GM12878 (cell line): ENCODE measurements around the gene ZMIZ1. TPM values are rescaled to one million over a fixed set of nuclear protein-coding genes. Genes with fewer than 3 reads are reported as not detected.

ENCODE experiments used
- ATAC-seq: fragments of 200-7000 bp; cut with Tn5 transposase; 3 replicates; pipeline ENCODE4 v1.9.1; 2020; ENCODE audit warnings: mild to moderate bottlenecking, moderate library complexity
- BruUV-seq: library from RNA; stranded (reverse); fragments of 400-500 nt; replicated peaks from 2 replicates; lab custom pipeline; 2021; lab: Mats Ljungman, UMichigan
- CTCF ChIA-PET: fragments of 300-600 bp; sonication (Branson Sonifier 250); formaldehyde crosslinking; extraction: SDS; loops from one replicate; lab custom pipeline; 2021; ENCODE audit warnings: inconsistent platforms; lab: Yijun Ruan, JAX
- POLR2A ChIA-PET: fragments of 350-600 bp; formaldehyde crosslinking; extraction: SDS; loops from one replicate; lab custom pipeline; 2021; ENCODE audit warnings: inconsistent platforms; lab: Charles Lee
- RAD21 ChIA-PET: fragments of 300-600 bp; sonication (Branson Sonifier 250); formaldehyde crosslinking; loops from one replicate; lab custom pipeline; 2023; ENCODE audit warnings: antibody characterized with exemption; ENCODE audit not compliant: unreplicated experiment; lab: Charles Lee
- SMC1A ChIA-PET: fragments of 300-600 bp; sonication (Branson Sonifier 250); formaldehyde crosslinking; loops from one replicate; lab custom pipeline; 2023; ENCODE audit not compliant: unreplicated experiment, uncharacterized antibody; lab: Charles Lee
- DNase-seq: peaks from one replicate; pipeline ENCODE4 v3.0.0-alpha.2; 2011; ENCODE audit warnings: low read depth, low spot score
- FAIRE-seq: peaks from 3 replicates; lab custom pipeline; 2011; peaks lifted over from hg19 to GRCh38; lab: Jason Lieb, UNC
- H2AFZ ChIP-seq: 2 replicates; pipeline ENCODE4 v1.6.0; 2011; ENCODE audit warnings: low read depth, low read length, control low read depth; ENCODE audit not compliant: control insufficient read depth
- H3K27ac ChIP-seq: 2 replicates; pipeline ENCODE4 v1.5.1; 2011; ENCODE audit warnings: control low read depth; ENCODE audit not compliant: control insufficient read depth, insufficient read depth
- H3K27me3 ChIP-seq, 2 experiments: replicated peaks in 1 of 2; 2 replicates each; pipeline versions ENCODE4 v1.6.0 to v1.6.1; 2011; ENCODE audit warnings: low read length in 1 of 2; ENCODE audit not compliant: control insufficient read depth in 2 of 2, insufficient read depth in 2 of 2
- H3K36me3 ChIP-seq, 2 experiments: 2 replicates each; pipeline ENCODE4 v1.5.1; 2011; ENCODE audit warnings: low read length in 1 of 2; ENCODE audit not compliant: control insufficient read depth in 2 of 2, insufficient read depth in 2 of 2
- H3K4me1 ChIP-seq: 2 replicates; pipeline ENCODE4 v1.6.1; 2011; ENCODE audit warnings: mild to moderate bottlenecking, low read length, moderate library complexity, mixed read lengths; ENCODE audit not compliant: control insufficient read depth, insufficient read depth
- H3K4me2 ChIP-seq: 2 replicates; pipeline ENCODE4 v1.6.0; 2011; ENCODE audit warnings: control low read depth; ENCODE audit not compliant: control insufficient read depth, insufficient read depth
- H3K4me3 ChIP-seq: fragments of 200-600 bp; sonication (generic); 2 replicates; pipeline ENCODE4 v1.5.1; 2016
- H3K79me2 ChIP-seq: 2 replicates; pipeline ENCODE4 v1.6.0; 2011; ENCODE audit warnings: low read length; ENCODE audit not compliant: control insufficient read depth, insufficient read depth
- H3K9ac ChIP-seq: 2 replicates; pipeline ENCODE4 v1.8.0; 2011; ENCODE audit warnings: low read length, control low read depth, mixed read lengths; ENCODE audit not compliant: control insufficient read depth, insufficient read depth
- H3K9me3 ChIP-seq: replicated peaks from 3 replicates; pipeline ENCODE4 v1.5.1; 2011; ENCODE audit warnings: mild to moderate bottlenecking, low read length; ENCODE audit not compliant: control insufficient read depth, insufficient read depth
- H4K20me1 ChIP-seq: 2 replicates; pipeline ENCODE4 v1.6.0; 2011; ENCODE audit not compliant: control insufficient read depth, insufficient read depth
- DPF2 ChIP-seq: fragments of 450-650 bp; IDR thresholded peaks from 2 replicates; pipeline ENCODE4 v1.6.1; 2017; ENCODE audit warnings: mild to moderate bottlenecking
- FOS ChIP-seq: IDR thresholded peaks from 3 replicates; pipeline ENCODE4 v1.6.1; 2011; ENCODE audit warnings: borderline replicate concordance; ENCODE audit not compliant: insufficient read length; ENCODE audit errors: extremely low read depth
- HSF1 ChIP-seq: fragments of 150-350 bp; IDR thresholded peaks from 2 replicates; pipeline ENCODE4 v1.6.1; 2014; ENCODE audit warnings: mild to moderate bottlenecking, low read depth, low read length
- IRF5 ChIP-seq: fragments of 450-650 bp; IDR thresholded peaks from 2 replicates; pipeline ENCODE4 v1.6.1; 2017; ENCODE audit warnings: borderline replicate concordance
- NR2C2 ChIP-seq: IDR thresholded peaks from 2 replicates; pipeline ENCODE4 v1.6.1; 2011; ENCODE audit warnings: borderline replicate concordance, low read depth; ENCODE audit not compliant: control insufficient read depth, insufficient read length
- POU2F2 ChIP-seq: IDR thresholded peaks from 3 replicates; pipeline ENCODE4 v1.6.1; 2011; ENCODE audit warnings: low read depth, mild to moderate bottlenecking, low read length, borderline replicate concordance
- PRDM15 ChIP-seq: fragments of 450-650 bp; formaldehyde crosslinking; IDR thresholded peaks from 2 replicates; pipeline ENCODE4 v1.4.0; 2020; ENCODE audit warnings: mild to moderate bottlenecking, moderate library complexity
- RAD51 ChIP-seq: fragments of 450-650 bp; IDR thresholded peaks from 2 replicates; pipeline ENCODE4 v1.6.1; 2016; ENCODE audit warnings: moderate library complexity, mild to moderate bottlenecking, inconsistent platforms
- SP1 ChIP-seq: IDR thresholded peaks from one replicate; pipeline ENCODE4 v1.6.1; 2011; ENCODE audit warnings: low read depth, low read length
- TARDBP ChIP-seq: IDR thresholded peaks from 2 replicates; pipeline ENCODE4 v1.6.1; 2016; ENCODE audit warnings: borderline replicate concordance
- TCF12 ChIP-seq: IDR thresholded peaks from 2 replicates; pipeline ENCODE4 v1.6.1; 2011; ENCODE audit warnings: low read depth, mild to moderate bottlenecking, low read length
- TCF7 ChIP-seq: IDR thresholded peaks from 2 replicates; pipeline ENCODE4 v1.6.1; 2014; ENCODE audit warnings: antibody characterized with exemption, borderline replicate concordance
- ZBED1 ChIP-seq: IDR thresholded peaks from 2 replicates; pipeline ENCODE4 v1.6.1; 2016; ENCODE audit warnings: borderline replicate concordance
- ZNF207 ChIP-seq: fragments of 450-650 bp; IDR thresholded peaks from 2 replicates; pipeline ENCODE4 v1.6.1; 2014; ENCODE audit warnings: antibody characterized with exemption, mild to moderate bottlenecking, borderline replicate concordance
- WGBS: methylation state at CpG from one replicate; pipeline ENCODE4 v1.1.6; 2016; ENCODE audit warnings: low lambda C conversion rate; ENCODE audit not compliant: insufficient replicate concordance, insufficient coverage; ENCODE audit errors: missing lambda C conversion rate; 5-methylcytosine and 5-hydroxymethylcytosine counted together
- in situ Hi-C: fragments of 300-500 bp; cut with MboI; formaldehyde crosslinking; loops from 9 replicates; pipeline ENCODE4 v1.14.3; 2018; ENCODE audit warnings: mixed read lengths
- intact Hi-C: fragments of 100-400 bp; cut with micrococcal nuclease; formaldehyde crosslinking; loops from one replicate; pipeline ENCODE4 v1.14.2; 2022; ENCODE audit not compliant: unreplicated experiment
- polyA plus RNA-seq, 11 experiments: library from polyadenylated mRNA; depleted of rRNA in 4 of 11; unstranded in 6 of 11; stranded (reverse) in 5 of 11; fragments of >200 nt; fragmentation: Nextera tagmentation in 4 of 11; fragmentation: Illumina TruSeq in 1 of 11; extraction: Ambion mirVana in 4 of 11; extraction: Trizol in 1 of 11; gene quantifications; 1 replicate in 1 of 11; 2 replicates in 10 of 11; pipeline versions ENCODE4 v1.2.1 to v1.2.3, GENCODE V29; 2011 to 2016; ENCODE audit warnings: inconsistent platforms in 2 of 11, missing spikeins in 2 of 11, low read depth in 1 of 11
- total RNA-seq, 4 experiments: library from RNA; depleted of rRNA in 3 of 4; stranded (reverse); fragments of >200 nt in 3 of 4; fragmentation: Illumina TruSeq in 1 of 4; extraction: Trizol in 1 of 4; gene quantifications; 2 replicates each; pipeline versions ENCODE4 v1.2.1 to v1.2.3, GENCODE V29; 2013 to 2021
- TF ChIP-seq, protein P1 (sequence below): fragments of 450-650 bp; IDR thresholded peaks from 2 replicates; pipeline ENCODE4 v1.6.1; 2018; ENCODE audit warnings: borderline replicate concordance, mild to moderate bottlenecking; ENCODE audit not compliant: partially characterized antibody
- TF ChIP-seq, protein P2 (sequence below): fragments of 450-650 bp; IDR thresholded peaks from 2 replicates; pipeline ENCODE4 v1.6.1; 2016; ENCODE audit warnings: mild to moderate bottlenecking

Gene ZMIZ1
- total and polyA plus RNA-seq, 10 of the 15 experiments (the other 5 are each of a cell fraction or from before 2014, with no cell fraction given), result 3.1 to 82.3 (median 14.9) TPM

DNA sequence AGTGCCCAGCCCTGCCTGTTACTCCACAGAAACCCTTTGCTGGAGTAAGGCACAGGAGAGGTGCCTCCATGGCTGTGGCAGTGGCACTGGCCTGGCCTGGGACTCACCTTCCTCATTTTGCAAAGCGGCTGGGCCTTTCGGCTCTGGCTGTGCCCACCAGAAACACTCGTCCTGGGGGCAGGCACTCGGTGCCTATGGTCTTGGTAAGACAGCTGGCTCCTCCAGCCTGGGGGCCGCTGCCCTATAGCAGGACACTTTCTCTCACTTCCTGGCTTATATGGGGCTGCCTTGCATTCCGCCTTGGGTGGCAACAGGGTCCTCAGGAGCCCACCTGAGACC, 13.2 kb downstream of the ZMIZ1 start:
- Histone ChIP-seq H3K9me3 (no peaks in the 10 kb centered on the region), H3K36me3 (no peaks in the 10 kb centered on the region), H3K9ac (no peak overlapping the region), H3K27ac (no peak overlapping the region), H3K79me2 (no peaks in the 10 kb centered on the region), H2AFZ (no peak overlapping the region), H3K27me3 (no peaks in the 10 kb centered on the region; a peak in 1 of 4 replicates), H4K20me1 (no peaks in the 10 kb centered on the region), H3K4me3 (no peak overlapping the region), H3K4me2 (no peak overlapping the region), H3K4me1 (peaks cover 22% of the 10 kb centered on the region)
- no TSS peak for BruUV-seq
- CTCF ChIA-PET, result no interaction called here
- POLR2A ChIA-PET, result no interaction called here
- RAD21 ChIA-PET, result no interaction called here
- SMC1A ChIA-PET, result no interaction called here
- 44% methylated on average over 6 of the region's 6 CpGs for WGBS
- in situ Hi-C loops, result no loop called here
- intact Hi-C loops, result no loop called here
- no peak for DNase-seq
- no peak for FAIRE-seq
- ATAC-seq, result no peak
- TF ChIP-seq TARDBP (no peak), DPF2 (no peak), TCF12 (no peak), ZNF207 (no peak), RAD51 (no peak), HSF1 (no peak), TCF7 (no peak), NR2C2 (no peak), ZBED1 (no peak), IRF5 (no peak), POU2F2 (no peak), PRDM15 (CRISPR knock-in tag) (no peak), FOS (no peak), SP1 (no peak)
- TF ChIP-seq, protein P1, sequence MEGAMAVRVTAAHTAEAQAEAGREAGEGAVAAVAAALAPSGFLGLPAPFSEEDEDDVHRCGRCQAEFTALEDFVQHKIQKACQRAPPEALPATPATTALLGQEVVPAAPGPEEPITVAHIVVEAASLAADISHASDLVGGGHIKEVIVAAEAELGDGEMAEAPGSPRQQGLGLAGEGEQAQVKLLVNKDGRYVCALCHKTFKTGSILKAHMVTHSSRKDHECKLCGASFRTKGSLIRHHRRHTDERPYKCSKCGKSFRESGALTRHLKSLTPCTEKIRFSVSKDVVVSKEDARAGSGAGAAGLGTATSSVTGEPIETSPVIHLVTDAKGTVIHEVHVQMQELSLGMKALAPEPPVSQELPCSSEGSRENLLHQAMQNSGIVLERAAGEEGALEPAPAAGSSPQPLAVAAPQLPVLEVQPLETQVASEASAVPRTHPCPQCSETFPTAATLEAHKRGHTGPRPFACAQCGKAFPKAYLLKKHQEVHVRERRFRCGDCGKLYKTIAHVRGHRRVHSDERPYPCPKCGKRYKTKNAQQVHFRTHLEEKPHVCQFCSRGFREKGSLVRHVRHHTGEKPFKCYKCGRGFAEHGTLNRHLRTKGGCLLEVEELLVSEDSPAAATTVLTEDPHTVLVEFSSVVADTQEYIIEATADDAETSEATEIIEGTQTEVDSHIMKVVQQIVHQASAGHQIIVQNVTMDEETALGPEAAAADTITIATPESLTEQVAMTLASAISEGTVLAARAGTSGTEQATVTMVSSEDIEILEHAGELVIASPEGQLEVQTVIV, result no peak
- TF ChIP-seq, protein P2, sequence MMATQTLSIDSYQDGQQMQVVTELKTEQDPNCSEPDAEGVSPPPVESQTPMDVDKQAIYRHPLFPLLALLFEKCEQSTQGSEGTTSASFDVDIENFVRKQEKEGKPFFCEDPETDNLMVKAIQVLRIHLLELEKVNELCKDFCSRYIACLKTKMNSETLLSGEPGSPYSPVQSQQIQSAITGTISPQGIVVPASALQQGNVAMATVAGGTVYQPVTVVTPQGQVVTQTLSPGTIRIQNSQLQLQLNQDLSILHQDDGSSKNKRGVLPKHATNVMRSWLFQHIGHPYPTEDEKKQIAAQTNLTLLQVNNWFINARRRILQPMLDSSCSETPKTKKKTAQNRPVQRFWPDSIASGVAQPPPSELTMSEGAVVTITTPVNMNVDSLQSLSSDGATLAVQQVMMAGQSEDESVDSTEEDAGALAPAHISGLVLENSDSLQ, result no peak
